H9 (cell line): ENCODE measurements around the gene SPINK2. TPM values are rescaled to one million over a fixed set of nuclear protein-coding genes. Genes with fewer than 3 reads are reported as not detected.

Experiments used
- DNase-seq: peaks from one replicate; pipeline ENCODE4 v3.0.0-alpha.2; 2017
- H2AFZ ChIP-seq: one replicate; pipeline ENCODE4 v1.6.1; 2013; ENCODE audit warnings: mild to moderate bottlenecking, low read length, control low read depth, moderate library complexity
- H2AK5ac ChIP-seq: 2 replicates; pipeline ENCODE4 v1.6.1; 2013; ENCODE audit warnings: low read length, control low read depth, mixed read lengths; ENCODE audit not compliant: insufficient read length
- H2BK120ac ChIP-seq: one replicate; pipeline ENCODE4 v1.6.1; 2013; ENCODE audit warnings: low read depth, mild to moderate bottlenecking, low read length, control low read depth, inconsistent platforms; ENCODE audit not compliant: poor library complexity, severe bottlenecking
- H2BK12ac ChIP-seq: 2 replicates; pipeline ENCODE4 v1.6.1; 2013; ENCODE audit warnings: low read length, control low read depth, mixed read lengths, low read depth; ENCODE audit not compliant: insufficient read length
- H2BK15ac ChIP-seq: 2 replicates; pipeline ENCODE4 v1.6.1; 2013; ENCODE audit warnings: low read depth, low read length, control low read depth
- H2BK20ac ChIP-seq: one replicate; pipeline ENCODE4 v1.6.1; 2013; ENCODE audit warnings: low read depth, mild to moderate bottlenecking, low read length, control low read depth, inconsistent platforms; ENCODE audit not compliant: poor library complexity, severe bottlenecking
- H2BK5ac ChIP-seq: 2 replicates; pipeline ENCODE4 v1.6.1; 2013; ENCODE audit warnings: low read length, control low read depth, mixed read lengths; ENCODE audit not compliant: insufficient read length
- H3K14ac ChIP-seq: 2 replicates; pipeline ENCODE4 v1.6.1; 2013; ENCODE audit warnings: low read length, control low read depth; ENCODE audit not compliant: insufficient read depth
- H3K18ac ChIP-seq: 2 replicates; pipeline ENCODE4 v1.6.1; 2013; ENCODE audit warnings: low read depth, mild to moderate bottlenecking, mixed read lengths, low read length, control low read depth; ENCODE audit not compliant: insufficient read length
- H3K23ac ChIP-seq: 2 replicates; pipeline ENCODE4 v1.6.1; 2013; ENCODE audit warnings: low read length, control low read depth, mixed read lengths, low read depth; ENCODE audit not compliant: insufficient read length
- H3K23me2 ChIP-seq: 2 replicates; pipeline ENCODE4 v1.6.1; 2013; ENCODE audit warnings: low read depth, mild to moderate bottlenecking, mixed read lengths, low read length, control low read depth; ENCODE audit not compliant: insufficient read length, poor library complexity, severe bottlenecking
- H3K27ac ChIP-seq: 2 replicates; pipeline ENCODE4 v1.5.1; 2013; ENCODE audit warnings: low read length, control low read depth, mixed read lengths, low read depth; ENCODE audit not compliant: insufficient read length
- H3K27me3 ChIP-seq: 2 replicates; pipeline ENCODE4 v1.6.1; 2013; ENCODE audit warnings: low read length, control low read depth, inconsistent platforms; ENCODE audit not compliant: insufficient read depth
- H3K4ac ChIP-seq: 2 replicates; pipeline ENCODE4 v1.6.1; 2013; ENCODE audit warnings: low read depth, mild to moderate bottlenecking, control low read depth, inconsistent platforms, low read length, moderate library complexity
- H3K4me1 ChIP-seq: 2 replicates; pipeline ENCODE4 v1.6.1; 2013; ENCODE audit warnings: low read length, control low read depth, inconsistent platforms; ENCODE audit not compliant: insufficient read depth
- H3K4me2 ChIP-seq: 2 replicates; pipeline ENCODE4 v1.6.1; 2013; ENCODE audit warnings: low read length, control low read depth, mixed read lengths; ENCODE audit not compliant: insufficient read length, insufficient read depth
- H3K56ac ChIP-seq: 2 replicates; pipeline ENCODE4 v1.6.1; 2013; ENCODE audit warnings: low read depth, mild to moderate bottlenecking, mixed read lengths, low read length, control low read depth; ENCODE audit not compliant: insufficient read length
- H3K79me1 ChIP-seq: 2 replicates; pipeline ENCODE4 v1.6.1; 2013; ENCODE audit warnings: low read depth, mild to moderate bottlenecking, moderate library complexity, low read length, control low read depth, inconsistent platforms; ENCODE audit not compliant: insufficient read depth, poor library complexity, severe bottlenecking
- H3K79me2 ChIP-seq: 2 replicates; pipeline ENCODE4 v1.6.1; 2013; ENCODE audit warnings: low read length, control low read depth, inconsistent platforms; ENCODE audit not compliant: insufficient read depth
- H3K9ac ChIP-seq: 2 replicates; pipeline ENCODE4 v1.6.1; 2013; ENCODE audit warnings: low read length, control low read depth, mixed read lengths; ENCODE audit not compliant: insufficient read length; ENCODE audit errors: extremely low read depth
- H3K9me3 ChIP-seq: one replicate; pipeline ENCODE4 v1.6.1; 2013; ENCODE audit warnings: low read depth, low read length, inconsistent platforms; ENCODE audit not compliant: control insufficient read depth
- H3T11ph ChIP-seq: one replicate; pipeline ENCODE4 v1.6.1; 2013; ENCODE audit warnings: mild to moderate bottlenecking, low read length, control low read depth, inconsistent platforms
- H4K20me1 ChIP-seq: one replicate; pipeline ENCODE4 v1.6.1; 2013; ENCODE audit not compliant: control insufficient read depth, insufficient read length, insufficient read depth
- H4K5ac ChIP-seq: 2 replicates; pipeline ENCODE4 v1.6.1; 2013; ENCODE audit warnings: low read depth, mild to moderate bottlenecking, mixed read lengths, low read length, control low read depth; ENCODE audit not compliant: insufficient read length
- H4K8ac ChIP-seq: replicated peaks from 2 replicates; pipeline ENCODE4 v1.6.1; 2013; ENCODE audit warnings: low read length, control low read depth, mixed read lengths, low read depth; ENCODE audit not compliant: insufficient read length
- H4K91ac ChIP-seq: 2 replicates; pipeline ENCODE4 v1.6.1; 2013; ENCODE audit warnings: low read depth, mild to moderate bottlenecking, moderate library complexity, mixed read lengths, low read length, control low read depth; ENCODE audit not compliant: insufficient read length
- H3K27ac Mint-ChIP-seq, 3 experiments: 2 replicates in 2 of 3; 3 replicates in 1 of 3; pipeline ENCODE4 v1.8.0; 2020 to 2021; ENCODE audit warnings: mixed read lengths in 3 of 3, mild to moderate bottlenecking in 1 of 3, moderate library complexity in 1 of 3
- H3K27me3 Mint-ChIP-seq: 2 replicates; pipeline ENCODE4 v1.8.0; 2021; ENCODE audit warnings: low read depth, mild to moderate bottlenecking, moderate library complexity, mixed read lengths
- H3K36me3 Mint-ChIP-seq, 3 experiments: 2 replicates in 2 of 3; 3 replicates in 1 of 3; pipeline ENCODE4 v1.8.0; 2020 to 2021; ENCODE audit warnings: low read depth in 3 of 3, mixed read lengths in 3 of 3; ENCODE audit not compliant: insufficient read depth in 1 of 3
- H3K4me1 Mint-ChIP-seq, 2 experiments: 2 replicates each; pipeline ENCODE4 v1.8.0; 2020; ENCODE audit warnings: mixed read lengths in 2 of 2
- H3K4me3 Mint-ChIP-seq, 2 experiments: 2 replicates in 1 of 2; 3 replicates in 1 of 2; pipeline ENCODE4 v1.8.0; 2020 to 2021; ENCODE audit warnings: mild to moderate bottlenecking in 2 of 2, mixed read lengths in 2 of 2, moderate library complexity in 1 of 2
- H3K9me3 Mint-ChIP-seq, 2 experiments: 2 replicates in 1 of 2; 3 replicates in 1 of 2; pipeline ENCODE4 v1.8.0; 2020; ENCODE audit warnings: mild to moderate bottlenecking in 2 of 2, mixed read lengths in 2 of 2, moderate library complexity in 1 of 2
- WGBS: extraction: QIAGEN DNeasy Blood & Tissue Kit; methylation state at CpG from one replicate; pipeline ENCODE4 v1.1.7; 2013; ENCODE audit warnings: missing lambda C conversion rate, low lambda C conversion rate, mixed read lengths; ENCODE audit not compliant: insufficient read length; ENCODE audit errors: extremely low coverage; 5-methylcytosine and 5-hydroxymethylcytosine counted together
- total RNA-seq: library from RNA; stranded (reverse); gene quantifications from 2 replicates; pipeline ENCODE4 v1.2.1, GENCODE V29; 2021
- TF ChIP-seq, protein P1 (sequence below): fragments of 200-600 bp; sonication (generic); conservative IDR thresholded peaks from 3 replicates; pipeline ENCODE4 v1.8.0; 2021; ENCODE audit warnings: antibody characterized with exemption, mild to moderate bottlenecking

SPINK2 gene
- total RNA-seq, 1 experiment from 2014 or later: 0.44 TPM

GRCh38 chr4:56859841-56860240 lies 38.3 kb upstream of the SPINK2 start:
- no CpG with 5 or more reads among the region's 5 CpGs for WGBS
- no peak overlapping the region for H4K5ac ChIP-seq
- Mint-ChIP-seq H3K4me3 (no peak overlapping the region), H3K36me3 (no peaks in the 10 kb centered on the region), H3K27me3 (peaks cover 18% of the 10 kb centered on the region), H3K9me3 (no peaks in the 10 kb centered on the region), H3K27ac (0 out of 7 replicates have a peak overlapping the region, but pooled peaks of 1 of the 3 experiments have one; percentile 28), H3K4me1 (peaks cover 7% of the 10 kb centered on the region in 2 experiments)
- no peaks in the 10 kb centered on the region for H4K20me1 ChIP-seq
- no peak overlapping the region for H4K8ac ChIP-seq
- H3K14ac ChIP-seq: no peak overlapping the region
- no peak overlapping the region for H3K56ac ChIP-seq
- H2BK120ac ChIP-seq: no peak overlapping the region
- no peak overlapping the region for H2BK20ac ChIP-seq
- no peak overlapping the region for H3K4ac ChIP-seq
- TF ChIP-seq, protein P1, sequence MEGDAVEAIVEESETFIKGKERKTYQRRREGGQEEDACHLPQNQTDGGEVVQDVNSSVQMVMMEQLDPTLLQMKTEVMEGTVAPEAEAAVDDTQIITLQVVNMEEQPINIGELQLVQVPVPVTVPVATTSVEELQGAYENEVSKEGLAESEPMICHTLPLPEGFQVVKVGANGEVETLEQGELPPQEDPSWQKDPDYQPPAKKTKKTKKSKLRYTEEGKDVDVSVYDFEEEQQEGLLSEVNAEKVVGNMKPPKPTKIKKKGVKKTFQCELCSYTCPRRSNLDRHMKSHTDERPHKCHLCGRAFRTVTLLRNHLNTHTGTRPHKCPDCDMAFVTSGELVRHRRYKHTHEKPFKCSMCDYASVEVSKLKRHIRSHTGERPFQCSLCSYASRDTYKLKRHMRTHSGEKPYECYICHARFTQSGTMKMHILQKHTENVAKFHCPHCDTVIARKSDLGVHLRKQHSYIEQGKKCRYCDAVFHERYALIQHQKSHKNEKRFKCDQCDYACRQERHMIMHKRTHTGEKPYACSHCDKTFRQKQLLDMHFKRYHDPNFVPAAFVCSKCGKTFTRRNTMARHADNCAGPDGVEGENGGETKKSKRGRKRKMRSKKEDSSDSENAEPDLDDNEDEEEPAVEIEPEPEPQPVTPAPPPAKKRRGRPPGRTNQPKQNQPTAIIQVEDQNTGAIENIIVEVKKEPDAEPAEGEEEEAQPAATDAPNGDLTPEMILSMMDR: no peak
- H3K23ac ChIP-seq: no peak overlapping the region
- no peak overlapping the region for H3T11ph ChIP-seq
- H3K9ac ChIP-seq: no peak overlapping the region
- no peak overlapping the region for H3K18ac ChIP-seq
- no peak overlapping the region for H3K27ac ChIP-seq
- H2AK5ac ChIP-seq: no peak overlapping the region
- no peak overlapping the region for H2BK12ac ChIP-seq
- H3K23me2 ChIP-seq: no peaks in the 10 kb centered on the region
- H3K27me3 ChIP-seq: peaks cover 2% of the 10 kb centered on the region; the same call in 1 of the 2 replicates
- H3K9me3 ChIP-seq: no peaks in the 10 kb centered on the region
- H2AFZ ChIP-seq: no peak overlapping the region
- no peak overlapping the region for H3K4me2 ChIP-seq
- H3K79me2 ChIP-seq: no peaks in the 10 kb centered on the region
- H3K79me1 ChIP-seq: no peaks in the 10 kb centered on the region
- no peak overlapping the region for H4K91ac ChIP-seq
- no peak overlapping the region for H2BK5ac ChIP-seq
- no peak overlapping the region for H2BK15ac ChIP-seq
- no peak for DNase-seq
- H3K4me1 ChIP-seq: no peaks in the 10 kb centered on the region
